ENCODE measurements around the gene WDR6. TPM values are rescaled to one million over a fixed set of nuclear protein-coding genes. Genes with fewer than 3 reads are reported as not detected.

The WDR6 gene
- total RNA-seq, 1 experiment from 2014 or later = 174 TPM

DNA sequence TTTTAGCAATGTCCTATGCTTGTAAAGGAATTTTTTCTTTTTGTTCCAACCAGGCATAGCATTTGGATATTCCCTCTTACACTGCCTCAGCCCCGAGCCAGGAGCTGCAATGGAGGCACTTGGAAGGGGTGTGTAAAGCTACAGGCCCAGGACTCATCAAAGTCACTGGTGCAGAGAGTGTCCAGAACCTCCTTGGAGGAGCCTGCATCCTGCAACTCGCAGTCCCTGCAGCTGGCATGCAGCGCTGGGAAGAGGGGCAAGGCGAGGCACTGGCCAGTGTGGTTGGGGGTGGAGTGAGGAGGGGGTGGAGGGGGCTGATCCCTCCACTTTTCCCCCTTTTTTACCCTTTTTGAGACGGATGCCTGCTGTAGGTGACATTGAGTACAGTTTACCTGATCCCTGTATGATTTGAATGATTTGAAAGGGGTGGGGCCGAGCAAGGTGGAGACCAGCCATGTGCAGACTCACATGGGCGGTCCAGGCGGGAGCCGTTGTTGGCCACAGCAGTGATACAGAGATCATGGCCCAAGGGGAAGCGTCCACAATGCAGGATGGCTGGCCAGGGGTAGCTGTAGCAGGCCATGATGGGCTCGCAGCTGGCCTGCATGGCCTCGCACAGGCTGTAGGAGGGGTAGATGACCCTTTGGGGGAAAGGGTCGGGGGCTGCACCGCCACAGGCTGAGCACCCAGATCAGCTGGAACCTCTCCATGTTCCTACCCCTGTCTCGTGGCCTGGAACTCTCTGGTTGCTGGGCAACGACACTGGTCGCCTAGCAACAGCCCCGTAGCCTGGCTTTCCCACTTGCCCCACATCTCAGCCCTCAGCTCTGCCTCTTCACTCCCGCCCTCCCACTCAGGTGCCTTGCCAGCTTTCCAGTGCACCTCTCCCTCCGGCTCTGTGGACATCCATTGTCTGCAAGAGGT is 9.2 kb upstream of the WDR6 start (continued):
- TF ChIP-seq REST (IDR thresholded peaks at IDR 0.05; ENCODE audit: low read depth) (no peak), FOSL1 (IDR thresholded peaks at IDR 0.05; ENCODE audit: low read depth) (no peak)

GRCh38 chr3:48999085-48999858 is 7.9 kb upstream of the WDR6 start:
- ChIA-PET CTCF (interaction anchor here (1.5 kb wide), 1 partner anchor 11 kb away, joined by 4 read pairs; no protein-coding TSS in a partner anchor), RAD21 (ENCODE audit: low non-redundant PET in 1 of 2, low total read pairs in 2 of 2, uncharacterized antibody in 2 of 2, unreplicated experiment in 2 of 2) (no interaction called here), POLR2A (no interaction called here)
- Histone ChIP-seq H3K36me3 (ENCODE audit: control insufficient read depth in 1 of 2, insufficient read depth in 2 of 2, low read length in 2 of 2) (peaks cover 2 to 3% of the 10 kb centered on the region in 2 experiments; a peak in 2 of 4 replicates), H3K27me3 (ENCODE audit: insufficient read depth, low read length) (no peaks in the 10 kb centered on the region), H3K27ac (ENCODE audit: low read depth, low read length) (no peak overlapping the region), H3K79me2 (ENCODE audit: insufficient read depth, low read length) (peaks cover 8% of the 10 kb centered on the region; the same call in 1 of the 2 replicates), H3K9me2 (ENCODE audit: insufficient read depth) (no peaks in the 10 kb centered on the region), H3K9me3 (ENCODE audit: control insufficient read depth in 1 of 2, insufficient read depth in 1 of 2, low read depth in 1 of 2, low read length in 2 of 2) (no peaks in the 10 kb centered on the region), H3K4me3 (replicated peaks in 1 of 2; ENCODE audit: low read depth in 1 of 2, low read length in 2 of 2) (no peak overlapping the region), H3K4me2 (ENCODE audit: low read length) (no peak overlapping the region), H4K20me1 (ENCODE audit: insufficient read depth) (no peaks in the 10 kb centered on the region), H2AFZ (ENCODE audit: low read depth, low read length, poor library complexity, severe bottlenecking) (no peak overlapping the region), H3K9ac (ENCODE audit: low read length) (no peak overlapping the region), H3K4me1 (ENCODE audit: control insufficient read depth in 1 of 2, insufficient read depth in 2 of 2, low read length in 2 of 2) (no peaks in the 10 kb centered on the region; a peak in 1 of 4 replicates)
- intact Hi-C loops (cut with micrococcal nuclease) = no loop called here
- TF ChIP-seq POLR2AphosphoS5 (IDR thresholded peaks at IDR 0.05; ENCODE audit: low read depth, low read length) = no peak
- TF ChIP-seq TCF7L2 (IDR thresholded peaks at IDR 0.05; ENCODE audit: borderline replicate concordance, extremely low read depth, insufficient read depth, insufficient read length) = no peak
- TF ChIP-seq ELF1 (IDR thresholded peaks at IDR 0.05; ENCODE audit: borderline replicate concordance, low read depth) = no peak
- no peak for TF ChIP-seq SRF (IDR thresholded peaks at IDR 0.05; ENCODE audit: low read depth)
- TF ChIP-seq SP1 (IDR thresholded peaks at IDR 0.05; ENCODE audit: low read depth) = no peak
- no peak for TF ChIP-seq EZH2 (IDR thresholded peaks at IDR 0.05)
- TF ChIP-seq RAD21 (IDR thresholded peaks at IDR 0.05; ENCODE audit: low read depth) = no peak
- TF ChIP-seq YY1 (IDR thresholded peaks at IDR 0.05; ENCODE audit: extremely low read depth, insufficient replicate concordance, low read depth, low read length) = no peak
- TF ChIP-seq POLR2A (IDR thresholded peaks at IDR 0.05; ENCODE audit: borderline replicate concordance, extremely low read depth, insufficient read depth, insufficient read length) = no peak
- no peak for TF ChIP-seq JUND (IDR thresholded peaks at IDR 0.05)
- TF ChIP-seq, protein P1, sequence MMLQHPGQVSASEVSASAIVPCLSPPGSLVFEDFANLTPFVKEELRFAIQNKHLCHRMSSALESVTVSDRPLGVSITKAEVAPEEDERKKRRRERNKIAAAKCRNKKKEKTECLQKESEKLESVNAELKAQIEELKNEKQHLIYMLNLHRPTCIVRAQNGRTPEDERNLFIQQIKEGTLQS (IDR thresholded peaks at IDR 0.05) = no peak
- TF ChIP-seq REST (IDR thresholded peaks at IDR 0.05; ENCODE audit: low read depth) = no peak
- TF ChIP-seq, protein P2, sequence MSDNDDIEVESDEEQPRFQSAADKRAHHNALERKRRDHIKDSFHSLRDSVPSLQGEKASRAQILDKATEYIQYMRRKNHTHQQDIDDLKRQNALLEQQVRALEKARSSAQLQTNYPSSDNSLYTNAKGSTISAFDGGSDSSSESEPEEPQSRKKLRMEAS (IDR thresholded peaks at IDR 0.05) = no peak
- TF ChIP-seq FOSL1 (IDR thresholded peaks at IDR 0.05; ENCODE audit: low read depth) = no peak
- no peak for DNase-seq (ENCODE audit: low read depth, low spot score)
- no TSS peak for BruUV-seq (replicated peaks)
- no peak for ATAC-seq
